ENCODE measurements around the gene NTRK3.

GRCh38 chr15:88091444-88092016 lies 165.0 kb downstream of the NTRK3 start:
- TF ChIP-seq ZBTB46 (CRISPR knock-in tag; IDR thresholded peaks at IDR 0.05; ENCODE audit: borderline replicate concordance) (no peak), ZNF691 (CRISPR knock-in tag; IDR thresholded peaks at IDR 0.05; ENCODE audit: borderline replicate concordance, low read depth) (no peak), SMARCE1 (IDR thresholded peaks at IDR 0.05; ENCODE audit: borderline replicate concordance) (no peak), ZFP82 (CRISPR knock-in tag; IDR thresholded peaks at IDR 0.05; ENCODE audit: borderline replicate concordance) (no peak), JUND (CRISPR knock-in tag; IDR thresholded peaks at IDR 0.05) (no peak), SIN3A (IDR thresholded peaks at IDR 0.05; ENCODE audit: borderline replicate concordance, low read depth, low read length) (no peak), ZNF607 (CRISPR knock-in tag; IDR thresholded peaks at IDR 0.05; ENCODE audit: borderline replicate concordance) (no peak), ZNF512 (CRISPR knock-in tag; IDR thresholded peaks at IDR 0.05) (no peak), ZNF552 (CRISPR knock-in tag; IDR thresholded peaks at IDR 0.05; ENCODE audit: borderline replicate concordance) (no peak), GABPA (IDR thresholded peaks at IDR 0.05; ENCODE audit: low read depth, low read length) (no peak), GABPA (CRISPR knock-in tag; IDR thresholded peaks at IDR 0.05; ENCODE audit: low read depth) (no peak), ZNF124 (CRISPR knock-in tag; IDR thresholded peaks at IDR 0.05) (no peak), PHF21A (CRISPR knock-in tag; IDR thresholded peaks at IDR 0.05) (no peak), ZNF556 (CRISPR knock-in tag; IDR thresholded peaks at IDR 0.05; ENCODE audit: borderline replicate concordance) (no peak)
